HCT116 (cell line): ENCODE data around the gene TNPO1. TPM values are rescaled to one million over a fixed set of nuclear protein-coding genes. Genes with fewer than 3 reads are reported as not detected.

Experiments
- ATAC-seq: fragments of 200-7000 bp; cut with Tn5 transposase; 2 replicates; pipeline ENCODE4 v1.9.1; 2020; ENCODE audit warnings: mild to moderate bottlenecking, moderate library complexity
- BruUV-seq: library from RNA; stranded (reverse); fragments of 400-500 nt; replicated peaks from 2 replicates; lab custom pipeline; 2021; lab: Mats Ljungman, UMichigan
- CTCF ChIA-PET: fragments of 300-600 bp; sonication (Branson Sonifier 250); formaldehyde crosslinking; loops from one replicate; lab custom pipeline; 2021; ENCODE audit warnings: antibody characterized with exemption; lab: Charles Lee
- POLR2A ChIA-PET: fragments of 300-600, 350-600 bp; sonication (Branson Sonifier 250); formaldehyde crosslinking; loops from one replicate; lab custom pipeline; 2021; ENCODE audit warnings: antibody characterized with exemption; lab: Charles Lee
- RAD21 ChIA-PET, 2 experiments: fragments of 300-600 bp; sonication (Branson Sonifier 250); formaldehyde crosslinking; loops; one replicate each; lab custom pipeline; 2023; ENCODE audit warnings: low total read pairs in 2 of 2; ENCODE audit not compliant: uncharacterized antibody in 2 of 2, unreplicated experiment in 2 of 2, low non-redundant PET in 1 of 2; lab: Charles Lee
- DNase-seq: peaks from one replicate; pipeline ENCODE4 v3.0.0-alpha.2; 2010; ENCODE audit warnings: low read depth, low spot score
- H2AFZ ChIP-seq: fragments of 200-600 bp; shearing (Covaris generic), sonication (generic); 2 replicates; pipeline ENCODE4 v1.6.1; 2017; ENCODE audit warnings: low read depth, mixed run types, mixed read lengths, antibody characterized with exemption, low read length; ENCODE audit not compliant: poor library complexity, severe bottlenecking
- H3K27ac ChIP-seq: 2 replicates; pipeline ENCODE4 v1.5.1; 2012; ENCODE audit warnings: low read depth, low read length
- H3K27me3 ChIP-seq: fragments of 200-600 bp; sonication (generic); 2 replicates; pipeline ENCODE4 v1.6.1; 2016; ENCODE audit warnings: mixed run types, low read length, mixed read lengths; ENCODE audit not compliant: insufficient read depth
- H3K36me3 ChIP-seq, 2 experiments: fragments of 200-500 bp in 1 of 2; fragments of 200-600 bp in 1 of 2; sonication (Bioruptor generic) in 1 of 2; sonication (generic) in 1 of 2; 2 replicates each; pipeline versions ENCODE4 v1.5.1 to v1.6.1; 2014 to 2016; ENCODE audit warnings: low read length in 2 of 2, inconsistent platforms in 1 of 2, mixed read lengths in 1 of 2, mixed run types in 1 of 2; ENCODE audit not compliant: insufficient read depth in 2 of 2, control insufficient read depth in 1 of 2
- H3K4me1 ChIP-seq, 2 experiments: fragments of 200-600 bp in 1 of 2; sonication (generic) in 1 of 2; 2 replicates each; pipeline versions ENCODE4 v1.5.1 to v1.6.1; 2012 to 2017; ENCODE audit warnings: low read length in 2 of 2, inconsistent platforms in 1 of 2, mild to moderate bottlenecking in 1 of 2, mixed read lengths in 1 of 2, mixed run types in 1 of 2, moderate library complexity in 1 of 2; ENCODE audit not compliant: insufficient read depth in 2 of 2, control insufficient read depth in 1 of 2
- H3K4me2 ChIP-seq: fragments of 200-600 bp; sonication (generic); 2 replicates; pipeline ENCODE4 v1.6.1; 2017; ENCODE audit warnings: mixed run types, low read length, mixed read lengths
- H3K4me3 ChIP-seq, 2 experiments: fragments of 200-600 bp in 1 of 2; sonication (generic) in 1 of 2; replicated peaks in 1 of 2; 2 replicates each; pipeline ENCODE4 v1.5.1; 2011 to 2016; ENCODE audit warnings: low read length in 2 of 2, control low read depth in 1 of 2, low read depth in 1 of 2, mild to moderate bottlenecking in 1 of 2, mixed read lengths in 1 of 2, mixed run types in 1 of 2
- H3K79me2 ChIP-seq: fragments of 200-600 bp; sonication (generic); 2 replicates; pipeline ENCODE4 v1.6.1; 2017; ENCODE audit warnings: mild to moderate bottlenecking, mixed run types, low read length, moderate library complexity, mixed read lengths; ENCODE audit not compliant: insufficient read depth
- H3K9ac ChIP-seq: fragments of 200-600 bp; sonication (generic); 2 replicates; pipeline ENCODE4 v1.6.1; 2016; ENCODE audit warnings: low read length, mixed read lengths
- H3K9me2 ChIP-seq: fragments of 200-600 bp; sonication (generic), shearing (Covaris generic); 2 replicates; pipeline ENCODE4 v1.6.1; 2017; ENCODE audit warnings: mixed run types, mild to moderate bottlenecking, moderate library complexity; ENCODE audit not compliant: insufficient read depth
- H3K9me3 ChIP-seq, 2 experiments: fragments of 200-500 bp in 1 of 2; fragments of 200-600 bp in 1 of 2; sonication (Bioruptor generic) in 1 of 2; sonication (generic) in 1 of 2; 2 replicates each; pipeline ENCODE4 v1.6.1; 2014 to 2017; ENCODE audit warnings: low read length in 2 of 2, mixed read lengths in 2 of 2, inconsistent platforms in 1 of 2, low read depth in 1 of 2, mild to moderate bottlenecking in 1 of 2, mixed run types in 1 of 2, moderate library complexity in 1 of 2; ENCODE audit not compliant: control insufficient read depth in 1 of 2, insufficient read depth in 1 of 2
- H4K20me1 ChIP-seq: fragments of 200-600 bp; sonication (generic), shearing (Covaris generic); 2 replicates; pipeline ENCODE4 v1.6.1; 2017; ENCODE audit warnings: mixed run types, mild to moderate bottlenecking, moderate library complexity; ENCODE audit not compliant: insufficient read depth
- CBX3 ChIP-seq: IDR thresholded peaks from 2 replicates; pipeline ENCODE4 v1.6.1; 2012; ENCODE audit warnings: low read depth
- CTCF ChIP-seq, 3 experiments: fragments of 200-600 bp in 1 of 3; sonication (generic) in 1 of 3; IDR thresholded peaks in 2 of 3; conservative IDR thresholded peaks in 1 of 3; 2 replicates each; pipeline ENCODE4 v1.5.1; 2012 to 2017; ENCODE audit warnings: low read depth in 2 of 3, low read length in 2 of 3, antibody characterized with exemption in 1 of 3, borderline replicate concordance in 1 of 3, control low read depth in 1 of 3, mild to moderate bottlenecking in 1 of 3, mixed read lengths in 1 of 3, mixed run types in 1 of 3, moderate library complexity in 1 of 3; ENCODE audit not compliant: insufficient read depth in 1 of 3
- EGR1 ChIP-seq: IDR thresholded peaks from 2 replicates; pipeline ENCODE4 v1.6.1; 2012; ENCODE audit warnings: low read depth
- FOSL1 ChIP-seq: IDR thresholded peaks from 2 replicates; pipeline ENCODE4 v1.6.1; 2012; ENCODE audit warnings: low read depth
- MAX ChIP-seq: IDR thresholded peaks from 2 replicates; pipeline ENCODE4 v1.6.1; 2012
- RAD21 ChIP-seq: IDR thresholded peaks from 2 replicates; pipeline ENCODE4 v1.6.1; 2012; ENCODE audit warnings: low read depth, mild to moderate bottlenecking
- REST ChIP-seq: IDR thresholded peaks from 2 replicates; pipeline ENCODE4 v1.6.1; 2012; ENCODE audit warnings: low read depth
- SIN3A ChIP-seq: IDR thresholded peaks from 2 replicates; pipeline ENCODE4 v1.6.1; 2012; ENCODE audit warnings: low read depth
- TCF7L2 ChIP-seq: IDR thresholded peaks from 2 replicates; pipeline ENCODE4 v1.7.0; 2011; ENCODE audit warnings: borderline replicate concordance, inconsistent platforms; ENCODE audit not compliant: insufficient read depth, insufficient read length; ENCODE audit errors: extremely low read depth
- ZFX ChIP-seq: fragments of 450-650 bp; IDR thresholded peaks from 2 replicates; pipeline ENCODE4 v1.6.1; 2017
- intact Hi-C: fragments of 100-400 bp; cut with micrococcal nuclease; formaldehyde crosslinking; loops from 2 replicates; pipeline ENCODE4 v1.10.0; 2022
- total RNA-seq: library from RNA; stranded (reverse); gene quantifications from one replicate; pipeline ENCODE4 v1.2.1, GENCODE V29; 2021; ENCODE audit not compliant: unreplicated experiment

Gene TNPO1
- total RNA-seq, 1 experiment from 2014 or later = 104 TPM

- no peak for TF ChIP-seq REST
These were observed 1.3 kb downstream of the TNPO1 start (continued) for GRCh38 chr5:72817671-72818266.

- BruUV-seq = no TSS peak
- CTCF ChIA-PET = interaction anchor here (0.6 to 2.8 kb wide), 7 partner anchors 11 to 452 kb away, joined by 3 to 38 read pairs (median 6); no protein-coding TSS in a partner anchor
These were observed 2.5 kb downstream of the TNPO1 start for GRCh38 chr5:72818866-72819534.

More at GRCh38 chr5:72818866-72819534, 2.5 kb downstream of the TNPO1 start:
- Histone ChIP-seq H3K27ac (no peak overlapping the region), H3K4me1 (peaks cover 16 to 23% of the 10 kb centered on the region in 2 experiments; a peak in 3 of 4 replicates), H3K9me3 (no peaks in the 10 kb centered on the region), H3K79me2 (peaks cover 11% of the 10 kb centered on the region; the same call in 1 of the 2 replicates), H4K20me1 (no peaks in the 10 kb centered on the region), H3K9me2 (no peaks in the 10 kb centered on the region), H3K36me3 (no peaks in the 10 kb centered on the region), H2AFZ (no peak overlapping the region), H3K4me3 (no peak overlapping the region), H3K27me3 (no peaks in the 10 kb centered on the region), H3K9ac (no peak overlapping the region), H3K4me2 (peak overlapping the region; percentile 10)
- TF ChIP-seq EGR1 = 0 out of 2 replicates have a peak, but pooled peaks have one; percentile 22
- no peak for TF ChIP-seq ZFX
- no peak for TF ChIP-seq MAX
- peak; percentile 30; the same call in 1 of the 2 replicates for TF ChIP-seq CBX3
- 0 out of 2 replicates have a peak, but pooled peaks have one; percentile 29 for TF ChIP-seq SIN3A
- peak; percentile 61 to 81 (median 79); a peak in 5 of 6 replicates for TF ChIP-seq CTCF (IDR thresholded peaks at IDR 0.05 in 2 of 3, conservative IDR thresholded peaks at IDR 0.05 in 1 of 3; ENCODE audit: borderline replicate concordance in 1 of 3, insufficient read depth in 1 of 3, low read depth in 2 of 3, low read length in 2 of 3)
- no peak for TF ChIP-seq FOSL1
- TF ChIP-seq RAD21 = peak; percentile 77
- TF ChIP-seq TCF7L2 = no peak
- ATAC-seq = 0 out of 2 replicates have a peak, but pooled peaks have one; percentile 19
- ChIA-PET POLR2A (interaction anchor here (0.8 to 1.4 kb wide), 3 partner anchors 11 to 208 kb away, joined by 3 to 4 read pairs (median 3); no protein-coding TSS in a partner anchor), RAD21 (interaction anchor here (0.9 to 1.1 kb wide), 2 partner anchors 208 kb away, joined by 6 to 7 read pairs; no protein-coding TSS in a partner anchor)
- peak; percentile 37 for DNase-seq
- intact Hi-C loops = loop anchor here (1.0 to 5.0 kb wide), 2 partner anchors 208 to 452 kb away; no protein-coding TSS in a partner anchor
